ENCODE measurements around the gene SLC30A4. TPM values are rescaled to one million over a fixed set of nuclear protein-coding genes. Genes with fewer than 3 reads are reported as not detected.

The SLC30A4 gene
- total RNA-seq, 4 donors from 2014 or later, result 11.7 to 69.3 (median 16.0) TPM

DNA sequence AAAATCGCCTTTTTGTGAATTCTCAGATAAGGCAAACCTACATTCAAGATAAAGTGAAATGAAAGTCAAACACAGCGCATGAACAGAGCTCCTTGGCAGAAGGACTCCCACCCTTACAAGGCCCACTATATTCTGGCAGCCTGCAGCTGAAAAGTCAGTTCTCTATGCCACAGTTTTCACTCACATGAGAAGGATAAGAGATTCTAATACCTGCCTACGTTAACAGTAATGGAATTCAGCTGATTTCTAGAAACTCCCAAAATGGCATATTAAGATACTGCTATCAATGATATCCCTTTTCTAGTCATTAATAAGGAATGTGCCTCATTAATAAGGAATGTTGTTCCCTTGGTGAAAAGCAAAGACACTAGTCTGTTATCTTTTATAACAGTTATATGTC, 27.0 kb downstream of the SLC30A4 start:
- WGBS, 2 donors (ENCODE audit: low coverage in 1 of 2), result 89% methylated on average over 3 of the region's 3 CpGs
- Histone ChIP-seq H3K27ac (no peak overlapping the region), H3K27me3 (no peaks in the 10 kb centered on the region), H3K4me3 (no peak overlapping the region), H3K4me1 (no peaks in the 10 kb centered on the region), H3K36me3 (no peaks in the 10 kb centered on the region), H3K9me3 (no peaks in the 10 kb centered on the region)
- in situ Hi-C loops (cut with MboI; ENCODE audit: low pct_ligation_motif_present in 1 of 4, low pct_unique_long_range_greater_than_20kb in 1 of 4, low sequenced_read_pairs in 3 of 4) (no loop called here), intact Hi-C loops (cut with DNase I; ENCODE audit: low total_unique reads) (no loop called here)
- no peak for DNase-seq
- no peak for TF ChIP-seq POLR2A (IDR thresholded peaks at IDR 0.05)
- TF ChIP-seq POLR2AphosphoS5 (IDR thresholded peaks at IDR 0.05), result no peak
- TF ChIP-seq EP300 (IDR thresholded peaks at IDR 0.05; ENCODE audit: low read depth), result no peak
- TF ChIP-seq, protein P1, sequence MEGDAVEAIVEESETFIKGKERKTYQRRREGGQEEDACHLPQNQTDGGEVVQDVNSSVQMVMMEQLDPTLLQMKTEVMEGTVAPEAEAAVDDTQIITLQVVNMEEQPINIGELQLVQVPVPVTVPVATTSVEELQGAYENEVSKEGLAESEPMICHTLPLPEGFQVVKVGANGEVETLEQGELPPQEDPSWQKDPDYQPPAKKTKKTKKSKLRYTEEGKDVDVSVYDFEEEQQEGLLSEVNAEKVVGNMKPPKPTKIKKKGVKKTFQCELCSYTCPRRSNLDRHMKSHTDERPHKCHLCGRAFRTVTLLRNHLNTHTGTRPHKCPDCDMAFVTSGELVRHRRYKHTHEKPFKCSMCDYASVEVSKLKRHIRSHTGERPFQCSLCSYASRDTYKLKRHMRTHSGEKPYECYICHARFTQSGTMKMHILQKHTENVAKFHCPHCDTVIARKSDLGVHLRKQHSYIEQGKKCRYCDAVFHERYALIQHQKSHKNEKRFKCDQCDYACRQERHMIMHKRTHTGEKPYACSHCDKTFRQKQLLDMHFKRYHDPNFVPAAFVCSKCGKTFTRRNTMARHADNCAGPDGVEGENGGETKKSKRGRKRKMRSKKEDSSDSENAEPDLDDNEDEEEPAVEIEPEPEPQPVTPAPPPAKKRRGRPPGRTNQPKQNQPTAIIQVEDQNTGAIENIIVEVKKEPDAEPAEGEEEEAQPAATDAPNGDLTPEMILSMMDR (IDR thresholded peaks at IDR 0.05), result no peak

- H3K4me1 ChIP-seq, result no peaks in the 10 kb centered on the region
- H3K4me3 ChIP-seq, result no peak overlapping the region
- no peak for DNase-seq
- WGBS, 2 donors (ENCODE audit: low coverage in 1 of 2), result 95 to 100% methylated on average over 1 of the region's 1 CpG
- H3K27ac ChIP-seq, result no peak overlapping the region
- no peaks in the 10 kb centered on the region for H3K27me3 ChIP-seq
- in situ Hi-C loops (cut with MboI; ENCODE audit: low pct_ligation_motif_present in 1 of 4, low pct_unique_long_range_greater_than_20kb in 1 of 4, low sequenced_read_pairs in 3 of 4), result no loop called here
- H3K9me3 ChIP-seq, result no peaks in the 10 kb centered on the region
- peaks cover 0 to 14% (median 0%) of the 10 kb centered on the region in 4 donors for H3K36me3 ChIP-seq
- TF ChIP-seq POLR2A (IDR thresholded peaks at IDR 0.05) (no peak), EP300 (IDR thresholded peaks at IDR 0.05; ENCODE audit: low read depth) (no peak), POLR2AphosphoS5 (IDR thresholded peaks at IDR 0.05) (no peak)
- TF ChIP-seq, protein P1 (IDR thresholded peaks at IDR 0.05), result no peak
- intact Hi-C loops (cut with DNase I; ENCODE audit: low total_unique reads), result loop anchor here (5.0 kb wide), 1 partner anchor 1358 kb away; no protein-coding TSS in a partner anchor
Observed at GRCh38 chr15:45489690-45490238, 32.8 kb downstream of the SLC30A4 start.

- H3K9me3 ChIP-seq, result no peaks in the 10 kb centered on the region
- intact Hi-C loops (cut with DNase I; ENCODE audit: low total_unique reads), result loop anchor here (5.0 kb wide), 1 partner anchor 1361 kb away; no protein-coding TSS in a partner anchor
- peaks cover 0 to 19% (median 0%) of the 10 kb centered on the region in 4 donors for H3K36me3 ChIP-seq
Observed at GRCh38 chr15:45486317-45486716, 36.2 kb downstream of the SLC30A4 start.

GRCh38 chr15:45481135-45481534, 41.4 kb downstream of the SLC30A4 start:
- intact Hi-C loops (cut with DNase I; ENCODE audit: low total_unique reads), result no loop called here
- TF ChIP-seq POLR2A (IDR thresholded peaks at IDR 0.05) (no peak), POLR2AphosphoS5 (IDR thresholded peaks at IDR 0.05) (no peak), EP300 (IDR thresholded peaks at IDR 0.05; ENCODE audit: low read depth) (no peak)
- TF ChIP-seq, protein P1 (IDR thresholded peaks at IDR 0.05), result no peak
- Histone ChIP-seq H3K27me3 (no peaks in the 10 kb centered on the region), H3K4me3 (no peak overlapping the region), H3K27ac (no peak overlapping the region), H3K9me3 (no peaks in the 10 kb centered on the region), H3K4me1 (no peaks in the 10 kb centered on the region), H3K36me3 (peaks cover 0 to 18% (median 2%) of the 10 kb centered on the region in 4 donors)
- DNase-seq, result no peak
- in situ Hi-C loops (cut with MboI; ENCODE audit: low pct_ligation_motif_present in 1 of 4, low pct_unique_long_range_greater_than_20kb in 1 of 4, low sequenced_read_pairs in 3 of 4), result no loop called here
- WGBS, 2 donors (ENCODE audit: low coverage in 1 of 2), result 77 to 79% methylated on average over 2 of the region's 2 CpGs

More at GRCh38 chr15:45486317-45486716, 36.2 kb downstream of the SLC30A4 start:
- Histone ChIP-seq H3K4me1 (no peaks in the 10 kb centered on the region), H3K27ac (no peak overlapping the region), H3K4me3 (no peak overlapping the region), H3K27me3 (no peaks in the 10 kb centered on the region)
- TF ChIP-seq, protein P1 (IDR thresholded peaks at IDR 0.05), result no peak
- TF ChIP-seq EP300 (IDR thresholded peaks at IDR 0.05; ENCODE audit: low read depth), result no peak
- no peak for TF ChIP-seq POLR2A (IDR thresholded peaks at IDR 0.05)
- no peak for TF ChIP-seq POLR2AphosphoS5 (IDR thresholded peaks at IDR 0.05)
- in situ Hi-C loops (cut with MboI; ENCODE audit: low pct_ligation_motif_present in 1 of 4, low pct_unique_long_range_greater_than_20kb in 1 of 4, low sequenced_read_pairs in 3 of 4), result no loop called here
- 85 to 100% methylated on average over 1 of the region's 1 CpG for WGBS, 2 donors (ENCODE audit: low coverage in 1 of 2)
- no peak for DNase-seq

Measured in transverse colon (tissue), 4 donors.